Smooth muscle cell of the brain vasculature (primary cell): Measurements from ENCODE around the gene TIAM1.

Experiments
- DNase-seq: peaks from one replicate; pipeline ENCODE4 v3.0.0-alpha.2; 2012; ENCODE audit warnings: low read depth, low spot score

TIAM1 gene

DNA sequence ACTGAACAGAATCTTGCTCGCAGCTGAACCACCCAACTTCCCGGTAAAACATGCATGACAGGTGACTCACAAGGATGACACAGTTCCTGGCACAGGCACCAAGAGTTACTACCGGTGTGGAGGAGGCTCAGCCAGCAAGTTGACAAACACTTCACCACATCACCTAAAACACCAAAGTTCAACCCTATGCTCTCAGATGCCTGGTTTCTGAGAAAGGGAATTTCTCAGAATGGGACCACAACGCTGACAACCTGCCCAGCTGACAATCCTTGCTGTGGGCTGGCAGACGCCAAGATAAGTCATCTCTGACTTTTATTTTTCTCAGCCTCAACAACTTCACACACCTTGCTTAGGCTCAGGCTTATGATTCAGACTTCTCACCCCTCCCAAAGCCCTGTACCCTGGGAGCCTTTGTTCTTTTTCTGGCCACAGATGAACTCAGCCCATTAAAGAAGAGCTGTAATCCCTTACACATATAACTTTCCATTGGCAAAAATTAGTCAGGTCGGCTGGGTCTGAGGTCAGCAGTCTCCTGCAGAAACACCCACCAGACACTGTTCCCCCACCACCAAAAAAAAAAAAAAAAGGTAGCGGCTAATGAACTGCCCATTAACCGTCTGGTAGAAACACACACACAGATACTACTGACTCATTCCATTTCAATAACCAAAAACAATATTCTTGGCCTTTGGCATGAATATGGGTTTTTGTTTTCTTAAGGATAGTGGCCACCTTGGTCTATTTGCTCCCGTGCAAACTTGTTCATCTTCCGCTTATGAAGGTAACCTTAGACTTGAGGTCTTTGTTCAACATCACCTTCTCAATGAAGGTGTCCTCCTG, 10.8 kb upstream of the TIAM1 start:
- no peak for DNase-seq

- DNase-seq, result no peak
These were observed 10.1 kb upstream of the TIAM1 start for GRCh38 chr21:31354122-31354521.

DNA sequence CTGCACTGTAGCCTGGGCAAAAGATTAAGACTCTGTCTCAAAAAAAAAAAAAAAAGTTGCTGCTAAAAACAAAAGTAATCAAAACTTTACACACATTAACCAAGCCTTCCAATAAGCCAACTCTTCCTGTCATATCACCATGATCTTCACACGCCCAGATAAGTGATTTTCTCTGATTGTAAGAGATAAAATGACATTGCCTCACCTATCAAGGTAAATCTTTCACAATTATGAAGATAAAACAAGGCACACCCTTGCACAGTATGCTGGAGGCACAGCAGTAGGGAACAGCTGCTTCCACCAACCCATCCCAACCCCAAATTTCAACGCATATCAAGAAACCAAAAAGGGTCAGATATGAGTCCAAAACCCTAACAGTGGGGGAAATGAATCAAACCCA, 8.8 kb upstream of the TIAM1 start:
- DNase-seq, result no peak

GRCh38 chr21:31351960-31352359, 7.9 kb upstream of the TIAM1 start:
- DNase-seq, result no peak

DNA sequence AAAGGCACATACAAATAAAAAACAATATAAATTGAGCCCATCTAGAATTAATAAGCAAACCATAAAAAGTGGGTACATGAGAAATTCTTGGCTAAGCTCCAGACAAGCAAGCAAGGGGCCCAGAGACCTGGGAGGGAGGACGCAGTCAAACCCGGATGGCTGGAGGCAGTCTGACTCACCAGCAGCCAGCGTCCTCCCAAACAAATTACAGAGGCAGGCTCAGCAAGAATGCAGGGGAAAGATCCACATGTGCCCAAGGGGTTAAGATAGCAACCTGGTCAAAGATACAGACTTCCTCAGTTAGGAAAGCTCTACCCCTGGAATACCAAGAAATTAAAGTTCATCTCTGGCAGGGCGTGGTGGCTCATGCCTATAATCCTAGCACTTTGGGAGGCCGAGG, 7.4 kb upstream of the TIAM1 start:
- DNase-seq, result no peak

- DNase-seq, result no peak
These were observed 5.1 kb upstream of the TIAM1 start for GRCh38 chr21:31349208-31349607.

DNA sequence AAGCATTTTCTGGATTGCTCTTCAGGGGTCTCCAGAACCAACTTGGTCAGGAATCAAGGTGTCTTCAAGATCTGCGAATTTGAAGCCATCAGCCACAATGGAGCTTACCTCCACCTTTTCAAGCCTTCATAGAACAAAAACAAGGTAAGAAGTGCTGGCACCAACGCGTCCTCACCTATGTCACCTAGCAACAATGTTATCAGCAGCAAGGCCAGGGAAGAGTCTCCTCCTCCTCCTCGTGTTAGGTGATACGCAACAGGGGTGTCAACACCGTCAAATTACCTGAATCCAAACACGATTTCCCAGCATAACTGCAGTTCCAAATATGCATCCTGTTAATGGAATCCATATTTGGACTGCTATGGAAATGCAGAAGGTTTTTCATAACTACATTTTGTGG, 4.1 kb upstream of the TIAM1 start:
- DNase-seq, result no peak

GRCh38 chr21:31347435-31348032, 3.5 kb upstream of the TIAM1 start:
- no peak for DNase-seq

DNA sequence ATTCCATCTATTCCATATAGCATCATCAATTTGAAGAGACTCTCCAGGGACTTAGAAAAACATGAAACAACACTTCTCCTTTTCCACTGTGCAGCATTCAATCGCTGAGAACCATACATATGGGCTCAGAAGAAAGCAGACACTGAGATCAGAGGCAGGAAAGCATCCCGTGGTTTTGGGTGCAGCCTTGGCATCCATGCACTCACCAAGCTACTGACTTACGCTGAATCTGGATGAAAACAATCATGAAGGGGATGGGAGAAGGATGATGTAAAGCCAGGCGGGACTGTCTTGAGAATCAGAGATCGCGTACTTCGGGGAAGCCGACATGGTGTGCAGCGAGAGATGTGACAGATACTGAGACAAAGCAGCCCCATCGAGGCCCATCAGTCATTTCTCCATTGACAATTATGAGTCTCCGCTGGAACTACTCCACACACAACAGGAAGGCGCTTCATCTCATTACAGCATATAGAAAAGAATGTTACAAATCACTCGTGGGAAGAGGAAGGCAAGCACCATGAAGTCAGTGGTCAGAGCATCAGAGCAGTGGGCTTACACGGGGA, 2.3 kb upstream of the TIAM1 start:
- DNase-seq, result no peak

DNA sequence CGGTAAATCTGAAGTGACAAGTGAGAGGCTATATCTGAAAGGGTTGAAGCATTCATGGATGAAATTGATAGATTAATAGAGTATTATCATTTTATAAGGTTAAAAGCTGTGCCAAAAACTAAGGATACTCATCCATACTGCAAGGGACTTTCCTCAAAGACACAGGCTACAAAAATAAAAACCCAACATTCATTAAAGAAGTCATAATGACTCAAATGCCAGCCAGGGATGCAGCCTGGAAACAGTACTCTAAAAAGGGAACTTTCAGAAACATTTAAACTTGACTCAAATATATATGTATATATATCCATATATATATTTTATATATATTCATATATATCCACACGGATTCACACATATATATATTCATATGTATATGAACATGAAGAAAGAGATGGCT, 1.1 kb upstream of the TIAM1 start:
- DNase-seq, result no peak

DNA sequence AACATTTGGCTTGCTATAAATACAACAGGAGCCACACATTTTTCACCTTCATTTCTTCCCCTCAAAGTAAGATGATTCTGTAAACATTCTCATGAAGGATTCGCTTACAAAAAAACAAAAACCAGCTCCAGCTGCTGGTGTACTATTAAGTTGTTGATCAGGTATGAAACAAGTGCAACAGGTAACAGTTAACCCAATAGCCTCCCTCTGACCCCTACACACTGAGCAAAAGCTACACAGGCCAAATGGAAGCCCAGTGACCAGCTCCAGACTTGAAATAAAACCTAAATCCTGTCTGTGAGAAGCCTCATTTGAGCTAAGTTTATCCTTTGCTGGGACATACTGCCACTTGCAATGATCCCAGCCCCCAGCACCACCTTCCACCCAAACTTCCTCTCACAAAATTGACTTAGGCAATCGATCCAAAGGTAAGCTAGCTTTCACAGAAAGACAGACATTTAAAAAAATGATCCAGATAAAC, 991 bp downstream of the TIAM1 start:
- no peak for DNase-seq

GRCh38 chr21:31342348-31342747, 1.7 kb downstream of the TIAM1 start:
- no peak for DNase-seq

GRCh38 chr21:31340942-31341487, 3.0 kb downstream of the TIAM1 start:
- DNase-seq, result no peak

DNA sequence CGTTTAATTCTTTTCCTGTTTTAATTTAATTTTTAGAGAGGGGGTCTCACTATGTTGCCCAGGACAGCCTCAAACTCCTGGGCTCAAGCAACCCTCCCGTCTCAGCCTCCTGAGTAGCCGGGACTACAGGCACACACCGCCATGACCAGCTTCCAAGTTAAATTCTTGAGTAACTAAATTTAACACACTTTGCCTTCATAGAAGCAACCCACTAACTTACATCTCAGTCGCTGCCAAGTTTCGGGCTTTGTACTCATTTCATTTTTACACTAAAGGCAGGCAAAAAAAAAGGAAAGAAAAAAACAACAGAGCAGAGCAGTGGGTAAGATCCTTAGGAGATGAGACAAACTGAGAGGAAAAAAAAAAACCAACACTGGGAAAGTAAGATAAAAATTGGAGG, 3.5 kb downstream of the TIAM1 start:
- no peak for DNase-seq

GRCh38 chr21:31339721-31340120, 4.3 kb downstream of the TIAM1 start:
- DNase-seq, result no peak

GRCh38 chr21:31338908-31339368, 5.1 kb downstream of the TIAM1 start:
- no peak for DNase-seq

DNA sequence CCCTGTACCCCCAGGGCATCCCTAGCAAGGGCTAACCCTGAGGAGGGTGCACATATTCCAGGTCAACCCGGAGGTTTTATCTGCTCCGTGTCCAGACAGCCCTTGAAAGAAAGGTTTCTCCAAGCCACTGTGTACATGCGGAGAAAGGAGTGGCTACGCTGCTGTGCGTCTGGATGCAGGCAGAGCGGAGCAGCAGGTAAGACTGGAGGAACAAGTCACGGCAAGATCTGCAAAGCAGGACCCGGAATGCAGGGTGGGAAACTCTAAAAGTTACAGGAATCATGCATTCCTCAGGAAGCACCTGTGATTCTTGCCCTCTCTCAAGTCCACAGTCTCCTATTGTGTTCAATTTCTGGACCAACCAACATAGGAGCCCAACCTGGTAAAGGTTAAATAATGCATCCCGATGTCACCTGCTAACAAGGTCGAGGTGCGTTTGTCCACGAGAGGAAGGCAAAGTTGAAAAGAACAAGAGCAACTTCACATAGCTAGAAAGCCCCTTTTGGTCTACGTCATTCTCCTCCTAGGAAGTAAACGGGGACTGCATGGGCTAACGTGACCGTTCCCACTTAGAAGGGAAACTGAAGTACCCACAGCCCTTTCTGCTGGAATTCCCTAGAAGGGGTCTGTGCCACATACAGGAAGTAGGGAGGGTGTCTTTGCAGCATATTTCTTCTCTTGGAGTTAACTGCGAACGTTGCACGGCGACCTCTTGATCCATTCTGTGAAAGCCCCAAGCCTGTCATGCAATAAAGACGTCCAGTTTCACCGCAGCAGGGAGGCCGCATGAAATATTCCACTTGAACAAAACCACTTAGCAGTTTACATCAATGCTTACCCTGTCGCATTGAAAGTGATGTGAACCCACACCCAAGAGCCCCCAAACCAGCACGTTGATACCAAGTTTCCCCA, 5.8 kb downstream of the TIAM1 start:
- DNase-seq, result no peak

GRCh38 chr21:31337086-31337485, 7.0 kb downstream of the TIAM1 start:
- no peak for DNase-seq

DNA sequence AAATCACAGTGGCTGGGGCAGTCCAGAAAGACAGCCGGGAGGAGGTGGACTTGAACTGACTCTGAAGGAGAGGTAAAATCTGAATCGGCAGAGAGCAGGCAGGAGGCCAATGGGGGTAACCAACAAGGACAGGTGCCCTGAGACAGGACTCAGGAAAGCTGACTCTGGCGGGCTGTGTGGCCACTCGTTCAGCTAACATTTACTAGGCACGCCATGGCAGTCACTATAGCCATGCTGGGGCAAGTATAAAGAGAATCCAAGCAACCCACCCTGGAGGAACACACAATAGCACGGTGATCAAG, 7.4 kb downstream of the TIAM1 start:
- no peak for DNase-seq

DNA sequence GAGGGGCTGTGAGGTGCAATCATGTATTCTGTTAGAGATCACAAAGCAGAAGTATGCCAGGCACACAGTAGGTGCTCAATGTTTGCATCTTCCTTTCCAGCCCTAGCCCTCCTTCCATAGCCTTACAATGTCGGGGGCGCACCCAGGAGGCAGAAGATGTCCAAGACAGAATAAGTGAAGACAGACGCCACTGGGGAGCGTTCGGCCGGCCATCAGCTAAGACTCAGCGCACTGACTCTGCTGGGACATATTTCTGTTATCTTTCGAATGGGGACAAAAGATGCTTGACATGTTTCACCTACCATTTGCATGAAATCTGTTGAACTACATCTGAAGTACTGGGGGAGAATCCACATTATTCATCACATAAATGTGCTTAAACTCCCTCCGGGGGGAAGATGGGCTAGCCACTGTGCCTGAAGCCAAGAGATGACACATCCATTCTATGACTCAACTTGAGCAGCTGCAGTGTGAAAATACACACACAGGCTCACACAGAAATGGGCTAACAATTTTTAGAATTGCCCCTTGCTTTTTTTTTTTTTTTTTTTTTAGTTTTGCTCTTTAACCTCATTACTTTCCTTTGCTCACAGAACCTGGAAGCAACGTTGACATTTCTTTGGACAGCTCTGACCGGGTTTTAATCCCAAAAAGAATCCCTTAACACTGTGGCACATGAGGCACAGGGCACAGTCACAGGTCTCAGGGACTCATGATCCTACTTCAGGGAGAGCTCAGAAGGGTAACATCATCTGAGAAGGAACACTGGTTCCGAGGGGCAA, 7.9 kb downstream of the TIAM1 start:
- peak; percentile 58 for DNase-seq

DNA sequence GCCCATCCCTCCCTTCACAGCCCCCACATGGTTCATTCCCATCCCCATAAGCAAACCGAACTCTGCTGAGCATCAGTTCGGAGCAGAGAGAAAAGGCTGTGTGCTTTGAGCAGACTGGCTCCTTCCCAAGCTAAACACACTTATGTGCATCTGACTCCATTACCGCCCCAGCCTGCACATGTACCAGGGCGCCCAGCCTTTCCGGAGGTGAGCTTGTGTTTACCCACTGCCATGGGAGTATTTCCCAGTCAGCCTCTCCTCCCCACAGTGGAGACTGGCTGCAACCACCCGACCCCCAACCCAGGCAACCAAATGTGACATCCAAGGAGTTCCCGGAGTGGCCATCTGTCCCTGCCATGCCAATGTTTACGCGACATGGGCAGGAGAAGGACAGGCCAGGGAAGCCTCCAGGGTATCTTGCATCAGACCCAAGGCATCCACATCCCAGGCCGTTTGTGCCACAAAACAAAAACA, 9.4 kb downstream of the TIAM1 start:
- DNase-seq, result peak; percentile 40
